K562 (cell line): ENCODE results near the gene AP5M1. TPM values are rescaled to one million over a fixed set of nuclear protein-coding genes. Genes with fewer than 3 reads are reported as not detected.

Experiments used
- ATAC-seq: fragments of 200-7000 bp; cut with Tn5 transposase; 3 replicates; pipeline ENCODE4 v1.9.1; 2020; ENCODE audit warnings: moderate library complexity
- BruUV-seq: library from RNA; stranded (reverse); fragments of 400-500 nt; replicated peaks from 2 replicates; lab custom pipeline; 2021; lab: Mats Ljungman, UMichigan
- CTCF ChIA-PET: fragments of 300-600 bp; formaldehyde crosslinking; extraction: SDS; loops from one replicate; lab custom pipeline; 2021; ENCODE audit warnings: low intra/inter-chr PET ratio; lab: Yijun Ruan, JAX
- POLR2A ChIA-PET: fragments of 300-600, 350-650 bp; sonication (Branson Sonifier 250); formaldehyde crosslinking; extraction: SDS; loops from one replicate; lab custom pipeline; 2021; ENCODE audit warnings: antibody characterized with exemption, inconsistent platforms; lab: Yijun Ruan, JAX
- DNase-seq, 4 experiments: peaks; one replicate each; pipeline versions ENCODE4 v3.0.0 to v3.0.0-alpha.2; 2011 to 2018; ENCODE audit warnings: low spot score in 3 of 4, mixed read lengths in 3 of 4; ENCODE audit errors: extremely low read depth in 1 of 4
- FAIRE-seq: peaks from 2 replicates; lab custom pipeline; 2011; peaks lifted over from hg19 to GRCh38; lab: Jason Lieb, UNC
- H2AFZ ChIP-seq: 2 replicates; pipeline ENCODE4 v1.6.0; 2011; ENCODE audit warnings: low read depth, low read length, control low read depth, inconsistent platforms
- H3K27ac ChIP-seq: fragments of 200-600 bp; 3 replicates; pipeline ENCODE4 v1.8.0; 2011; ENCODE audit warnings: low read depth, mild to moderate bottlenecking, control low read depth, inconsistent platforms, low read length, moderate library complexity, mixed read lengths; ENCODE audit errors: extremely low read depth
- H3K27me3 ChIP-seq, 2 experiments: fragments of 300-600 bp in 1 of 2; 2 replicates in 1 of 2; 3 replicates in 1 of 2; pipeline versions ENCODE4 v1.6.0 to v1.8.0; 2011; ENCODE audit warnings: inconsistent platforms in 2 of 2, low read length in 2 of 2, mild to moderate bottlenecking in 1 of 2, mixed read lengths in 1 of 2, moderate library complexity in 1 of 2; ENCODE audit not compliant: control insufficient read depth in 2 of 2, insufficient read depth in 2 of 2
- H3K36me3 ChIP-seq: fragments of 300-600 bp; 3 replicates; pipeline ENCODE4 v1.8.0; 2011; ENCODE audit warnings: mild to moderate bottlenecking, low read length, inconsistent platforms; ENCODE audit not compliant: control insufficient read depth, insufficient read depth
- H3K4me1 ChIP-seq, 2 experiments: fragments of 200-600 bp in 1 of 2; replicated peaks in 1 of 2; 2 replicates in 1 of 2; 3 replicates in 1 of 2; pipeline versions ENCODE4 v1.5.1 to v1.8.0; 2011; ENCODE audit warnings: inconsistent platforms in 2 of 2, low read length in 2 of 2, mild to moderate bottlenecking in 1 of 2, mixed read lengths in 1 of 2, moderate library complexity in 1 of 2; ENCODE audit not compliant: control insufficient read depth in 2 of 2, insufficient read depth in 2 of 2
- H3K4me2 ChIP-seq: 2 replicates; pipeline ENCODE4 v1.6.1; 2011; ENCODE audit warnings: low read length, control low read depth, inconsistent platforms, mixed read lengths; ENCODE audit not compliant: insufficient read depth
- H3K4me3 ChIP-seq: fragments of 200-600 bp; sonication (generic), shearing (Covaris generic); 2 replicates; pipeline ENCODE4 v1.5.1; 2016; ENCODE audit warnings: control low read depth, inconsistent platforms
- H3K79me2 ChIP-seq: fragments of 200-600 bp; 3 replicates; pipeline ENCODE4 v1.8.0; 2011; ENCODE audit warnings: low read length, inconsistent platforms; ENCODE audit not compliant: control insufficient read depth, insufficient read depth
- H3K9ac ChIP-seq, 2 experiments: 2 replicates each; pipeline versions ENCODE4 v1.6.0 to v1.6.1; 2011; ENCODE audit warnings: low read depth in 2 of 2, low read length in 2 of 2, control low read depth in 1 of 2, inconsistent platforms in 1 of 2, mild to moderate bottlenecking in 1 of 2, mixed read lengths in 1 of 2; ENCODE audit not compliant: insufficient read depth in 1 of 2
- H3K9me1 ChIP-seq: one replicate; pipeline ENCODE4 v1.6.0; 2011; ENCODE audit warnings: inconsistent platforms, mild to moderate bottlenecking, low read length, moderate library complexity; ENCODE audit not compliant: control insufficient read depth, insufficient read depth
- H3K9me3 ChIP-seq: replicated peaks from 2 replicates; pipeline ENCODE4 v1.5.1; 2011; ENCODE audit warnings: low read depth, low read length, inconsistent platforms; ENCODE audit not compliant: control insufficient read depth, insufficient read depth
- H4K20me1 ChIP-seq: replicated peaks from 2 replicates; pipeline ENCODE4 v1.6.1; 2011; ENCODE audit warnings: low read length, inconsistent platforms, mixed read lengths; ENCODE audit not compliant: control insufficient read depth, insufficient read depth
- BDP1 ChIP-seq: IDR thresholded peaks from 3 replicates; pipeline ENCODE4 v1.6.1; 2011; ENCODE audit not compliant: insufficient read length, insufficient read depth
- CREB3 ChIP-seq: fragments of 450-650 bp; conservative IDR thresholded peaks from 2 replicates; pipeline ENCODE4 v1.6.1; 2016; ENCODE audit warnings: missing genetic modification characterization, low read depth, mild to moderate bottlenecking, missing compliant biosample characterization, moderate library complexity
- HDAC6 ChIP-seq: IDR thresholded peaks from 2 replicates; pipeline ENCODE4 v1.6.1; 2012; ENCODE audit warnings: low read depth, mild to moderate bottlenecking, control low read depth, inconsistent platforms, low read length, moderate library complexity
- HMG20A ChIP-seq: fragments of 450-650 bp; formaldehyde crosslinking; conservative IDR thresholded peaks from 2 replicates; pipeline ENCODE4 v1.4.0; 2020; ENCODE audit warnings: mild to moderate bottlenecking, mixed read lengths
- KAT8 ChIP-seq: fragments of 450-650 bp; IDR thresholded peaks from 2 replicates; pipeline ENCODE4 v1.6.1; 2016; ENCODE audit warnings: low read depth, mild to moderate bottlenecking
- LARP7 ChIP-seq: fragments of 450-650 bp; IDR thresholded peaks from 2 replicates; pipeline ENCODE4 v1.6.1; 2016
- NFE2L1 ChIP-seq: fragments of 450-650 bp; IDR thresholded peaks from 2 replicates; pipeline ENCODE4 v1.6.1; 2016; ENCODE audit warnings: missing genetic modification characterization, low read depth, mild to moderate bottlenecking, missing compliant biosample characterization, moderate library complexity, borderline replicate concordance
- PCBP1 ChIP-seq: fragments of 200-400 bp; formaldehyde crosslinking; IDR thresholded peaks from 2 replicates; pipeline ENCODE4 v1.6.1; 2018; ENCODE audit warnings: mild to moderate bottlenecking, low read depth, low read length; ENCODE audit not compliant: poor library complexity, severe bottlenecking
- POU5F1 ChIP-seq: fragments of 150-350 bp; IDR thresholded peaks from 2 replicates; pipeline ENCODE4 v1.6.1; 2014; ENCODE audit warnings: borderline replicate concordance, low read length, low read depth, mild to moderate bottlenecking; ENCODE audit not compliant: partially characterized antibody
- UBTF ChIP-seq, 2 experiments: IDR thresholded peaks; 2 replicates each; pipeline ENCODE4 v1.6.1; 2012; ENCODE audit warnings: improper control_type of control experiment in 2 of 2, low read depth in 2 of 2, low read length in 2 of 2, borderline replicate concordance in 1 of 2
- ZNF174 ChIP-seq: fragments of 250-450 bp; sonication (Bioruptor Pico); IDR thresholded peaks from 2 replicates; pipeline ENCODE4 v1.4.0; 2020; ENCODE audit warnings: mild to moderate bottlenecking
- ZNF324 ChIP-seq: fragments of 250-450 bp; sonication (Bioruptor Pico); IDR thresholded peaks from 2 replicates; pipeline ENCODE4 v1.4.0; 2020; ENCODE audit warnings: mild to moderate bottlenecking
- ZNF639 ChIP-seq, 2 experiments: fragments of 200-800 bp in 1 of 2; sonication (Bioruptor generic) in 1 of 2; sonication (generic) in 1 of 2; formaldehyde crosslinking in 1 of 2; IDR thresholded peaks in 1 of 2; conservative IDR thresholded peaks in 1 of 2; 2 replicates each; pipeline versions ENCODE4 v1.5.0 to v1.6.1; 2016 to 2020; ENCODE audit warnings: missing compliant biosample characterization in 1 of 2, missing genetic modification characterization in 1 of 2, missing genetic modification reagents in 1 of 2
- WGBS: fragments of 100-300 bp; shearing (Covaris generic); methylation state at CpG from one replicate; pipeline ENCODE4 v1.1.6; 2016; ENCODE audit warnings: low coverage, mixed read lengths; ENCODE audit not compliant: insufficient coverage; ENCODE audit errors: missing lambda C conversion rate; 5-methylcytosine and 5-hydroxymethylcytosine counted together
- in situ Hi-C: fragments of 300-500 bp; cut with MboI; formaldehyde crosslinking; loops from 4 replicates; pipeline ENCODE4 v1.15.0; 2018; ENCODE audit warnings: inconsistent platforms, mixed read lengths
- intact Hi-C: fragments of 100-400 bp; cut with micrococcal nuclease; formaldehyde crosslinking; loops from 2 replicates; pipeline ENCODE4 v1.14.2; 2022
- polyA plus RNA-seq, 8 experiments: library from polyadenylated mRNA; depleted of rRNA in 4 of 8; stranded (reverse) in 5 of 8; unstranded in 3 of 8; fragments of >200 nt; fragmentation: Nextera tagmentation in 2 of 8; fragmentation: Illumina TruSeq in 1 of 8; extraction: Ambion mirVana in 2 of 8; extraction: Trizol in 1 of 8; gene quantifications; 2 replicates each; pipeline versions ENCODE4 v1.2.1 to v1.2.3, GENCODE V29; 2011 to 2014; ENCODE audit warnings: inconsistent platforms in 1 of 8, missing spikeins in 1 of 8
- total RNA-seq, 7 experiments: library from RNA; depleted of rRNA in 6 of 7; stranded (reverse); fragments of >200 nt in 6 of 7; fragmentation: Illumina TruSeq in 2 of 7; extraction: Trizol in 2 of 7; gene quantifications; 2 replicates each; pipeline versions ENCODE4 v1.2.1 to v1.2.3, GENCODE V29; 2011 to 2021; ENCODE audit warnings: low replicate concordance in 1 of 7
- TF ChIP-seq, protein P1 (sequence below), 2 experiments: fragments of 250-450 bp in 1 of 2; fragments of 450-650 bp in 1 of 2; sonication (Bioruptor Pico) in 1 of 2; IDR thresholded peaks; 2 replicates each; pipeline versions ENCODE4 v1.6.1 to v1.8.0; 2016 to 2021; ENCODE audit warnings: mild to moderate bottlenecking in 2 of 2, moderate library complexity in 2 of 2, missing compliant biosample characterization in 1 of 2, missing genetic modification characterization in 1 of 2
- TF ChIP-seq, protein P2 (sequence below): sonication (generic); formaldehyde crosslinking; IDR thresholded peaks from 2 replicates; pipeline ENCODE4 v1.5.0; 2020; ENCODE audit warnings: missing genetic modification reagents

AP5M1 gene
- total and polyA plus RNA-seq, 9 of the 15 experiments (the other 6 are each of a cell fraction or from before 2014, with no cell fraction given), result 16.1 to 51.7 (median 30.9) TPM

DNA sequence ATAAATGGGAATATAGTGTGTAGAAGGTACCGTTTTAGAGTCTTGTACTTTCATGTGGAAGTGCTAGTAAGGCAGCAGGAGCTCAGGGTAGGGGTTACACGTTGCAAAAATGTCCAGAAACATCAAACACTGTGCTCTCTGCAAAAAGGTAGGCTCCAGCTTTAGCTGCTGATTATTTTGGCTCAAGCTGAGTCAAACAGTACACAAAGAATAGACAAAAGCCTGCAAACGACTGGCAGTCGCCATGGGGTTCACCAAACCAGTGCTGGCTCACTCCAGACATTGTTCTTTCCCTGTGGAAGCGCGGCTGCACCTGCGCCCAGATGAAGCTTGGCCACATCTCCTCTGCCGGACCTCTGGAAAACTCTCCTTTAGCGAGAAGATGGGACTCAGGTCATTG is 76.3 kb downstream of the AP5M1 start:
- Histone ChIP-seq H3K4me1 (no peaks in the 10 kb centered on the region), H3K4me2 (no peak overlapping the region), H4K20me1 (no peaks in the 10 kb centered on the region), H3K4me3 (no peak overlapping the region), H2AFZ (0 out of 2 replicates have a peak overlapping the region, but pooled peaks have one; percentile 16), H3K27me3 (no peaks in the 10 kb centered on the region), H3K36me3 (no peaks in the 10 kb centered on the region), H3K9me3 (no peaks in the 10 kb centered on the region), H3K9me1 (no peaks in the 10 kb centered on the region), H3K27ac (no peak overlapping the region), H3K9ac (no peak overlapping the region), H3K79me2 (no peaks in the 10 kb centered on the region)
- ChIA-PET POLR2A (interaction anchor here (0.6 kb wide), 1 partner anchor 61 kb away, joined by 4 read pairs; no protein-coding TSS in a partner anchor), CTCF (no interaction called here)
- intact Hi-C loops, result no loop called here
- DNase-seq, result no peak
- 19% methylated on average over 9 of the region's 9 CpGs for WGBS
- FAIRE-seq, result no peak
- no TSS peak for BruUV-seq
- ATAC-seq, result no peak
- in situ Hi-C loops, result no loop called here
- TF ChIP-seq UBTF (IDR thresholded peaks at IDR 0.05; ENCODE audit: borderline replicate concordance in 1 of 2, low read depth in 2 of 2, low read length in 2 of 2) (no peak), ZNF174 (CRISPR knock-in tag) (no peak), HDAC6 (no peak), KAT8 (no peak), PCBP1 (no peak), LARP7 (no peak), POU5F1 (no peak), ZNF639 (CRISPR knock-in tag; conservative IDR thresholded peaks at IDR 0.05 in 1 of 2, IDR thresholded peaks at IDR 0.05 in 1 of 2) (no peak), ZNF324 (no peak), CREB3 (tag) (no peak), NFE2L1 (tag) (no peak), BDP1 (no peak), HMG20A (no peak)
- TF ChIP-seq, protein P1, sequence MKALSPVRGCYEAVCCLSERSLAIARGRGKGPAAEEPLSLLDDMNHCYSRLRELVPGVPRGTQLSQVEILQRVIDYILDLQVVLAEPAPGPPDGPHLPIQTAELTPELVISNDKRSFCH (CRISPR knock-in tag; IDR thresholded peaks at IDR 0.05), result no peak
- TF ChIP-seq, protein P1 (tag; IDR thresholded peaks at IDR 0.05), result no peak
- TF ChIP-seq, protein P2, sequence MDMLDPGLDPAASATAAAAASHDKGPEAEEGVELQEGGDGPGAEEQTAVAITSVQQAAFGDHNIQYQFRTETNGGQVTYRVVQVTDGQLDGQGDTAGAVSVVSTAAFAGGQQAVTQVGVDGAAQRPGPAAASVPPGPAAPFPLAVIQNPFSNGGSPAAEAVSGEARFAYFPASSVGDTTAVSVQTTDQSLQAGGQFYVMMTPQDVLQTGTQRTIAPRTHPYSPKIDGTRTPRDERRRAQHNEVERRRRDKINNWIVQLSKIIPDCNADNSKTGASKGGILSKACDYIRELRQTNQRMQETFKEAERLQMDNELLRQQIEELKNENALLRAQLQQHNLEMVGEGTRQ, result no peak
